Keratinocyte (primary cell): ENCODE data around the gene COG3. TPM values are rescaled to one million over a fixed set of nuclear protein-coding genes. Genes with fewer than 3 reads are reported as not detected.
A peak's percentile ranks its signal among the peaks of the same experiment; 100 is the strongest.
"Not testable (repeated sequence)": the region's sequence is repeated elsewhere in the genome, so short reads cannot be mapped to it uniquely, and the experiment has no call there.

Experiments
- DNase-seq: peaks from one replicate; pipeline ENCODE4 v3.0.0-alpha.2; 2011; ENCODE audit warnings: low read depth, missing footprints, low spot score
- FAIRE-seq: peaks from 2 replicates; lab custom pipeline; 2011; peaks lifted over from hg19 to GRCh38; lab: Jason Lieb, UNC
- H2AFZ ChIP-seq: 2 replicates; pipeline ENCODE4 v1.6.0; 2012; ENCODE audit warnings: low read length, control low read depth, inconsistent platforms; ENCODE audit not compliant: control insufficient read depth
- H3K27ac ChIP-seq: 2 replicates; pipeline ENCODE4 v1.5.1; 2011; ENCODE audit warnings: low read length; ENCODE audit not compliant: control insufficient read depth, insufficient read depth
- H3K27me3 ChIP-seq: 3 replicates; pipeline ENCODE4 v1.6.0; 2011; ENCODE audit warnings: low read length; ENCODE audit not compliant: control insufficient read depth, insufficient read depth; ENCODE audit errors: extremely low read depth
- H3K36me3 ChIP-seq, 2 experiments: 2 replicates in 1 of 2; 3 replicates in 1 of 2; pipeline ENCODE4 v1.5.1; 2011; ENCODE audit warnings: low read length in 2 of 2, mild to moderate bottlenecking in 1 of 2; ENCODE audit not compliant: control insufficient read depth in 2 of 2, insufficient read depth in 2 of 2; ENCODE audit errors: extremely low read depth in 1 of 2
- H3K4me1 ChIP-seq: 3 replicates; pipeline ENCODE4 v1.5.1; 2011; ENCODE audit warnings: low read length; ENCODE audit not compliant: control insufficient read depth, insufficient read depth; ENCODE audit errors: extremely low read depth
- H3K4me2 ChIP-seq: 3 replicates; pipeline ENCODE4 v1.6.0; 2011; ENCODE audit warnings: low read depth, low read length; ENCODE audit not compliant: control insufficient read depth, insufficient read depth; ENCODE audit errors: extremely low read depth
- H3K4me3 ChIP-seq, 3 experiments: fragments of 200-600 bp in 1 of 3; sonication (generic) in 1 of 3; 2 replicates in 2 of 3; 3 replicates in 1 of 3; pipeline ENCODE4 v1.5.1; 2011 to 2016; ENCODE audit warnings: low read length in 3 of 3, mild to moderate bottlenecking in 3 of 3, control low read depth in 2 of 3, inconsistent platforms in 1 of 3, low read depth in 1 of 3, mixed read lengths in 1 of 3, mixed run types in 1 of 3, moderate library complexity in 1 of 3; ENCODE audit not compliant: control insufficient read depth in 2 of 3, insufficient read depth in 2 of 3; ENCODE audit errors: extremely low read depth in 1 of 3
- H3K79me2 ChIP-seq: 2 replicates; pipeline ENCODE4 v1.6.0; 2012; ENCODE audit warnings: low read length; ENCODE audit not compliant: control insufficient read depth, insufficient read depth
- H3K9ac ChIP-seq: 3 replicates; pipeline ENCODE4 v1.6.0; 2011; ENCODE audit warnings: low read length; ENCODE audit not compliant: control insufficient read depth, insufficient read depth; ENCODE audit errors: extremely low read depth
- H3K9me1 ChIP-seq: 3 replicates; pipeline ENCODE4 v1.6.0; 2011; ENCODE audit warnings: low read length; ENCODE audit not compliant: control insufficient read depth, insufficient read depth; ENCODE audit errors: extremely low read depth
- H3K9me3 ChIP-seq: 2 replicates; pipeline ENCODE4 v1.5.1; 2012; ENCODE audit warnings: low read depth, low read length; ENCODE audit not compliant: control insufficient read depth
- H4K20me1 ChIP-seq: 3 replicates; pipeline ENCODE4 v1.6.0; 2011; ENCODE audit warnings: low read length; ENCODE audit not compliant: control insufficient read depth, insufficient read depth; ENCODE audit errors: extremely low read depth
- EZH2 ChIP-seq: IDR thresholded peaks from one replicate; pipeline ENCODE4 v1.6.1; 2012; ENCODE audit warnings: inconsistent platforms, mild to moderate bottlenecking, low read length, moderate library complexity
- dilution Hi-C: fragments of 300-500 bp; cut with MboI; formaldehyde crosslinking; loops from one replicate; pipeline ENCODE4 v1.7.0; 2020; ENCODE audit warnings: low sequenced_read_pairs; ENCODE audit not compliant: extremely low pct_ligation_motif_present
- polyA plus RNA-seq, 5 experiments: library from polyadenylated mRNA; depleted of rRNA in 3 of 5; stranded (reverse) in 3 of 5; stranded (forward) in 1 of 5; unstranded in 1 of 5; fragments of >200 nt; gene quantifications; 1 replicate in 1 of 5; 2 replicates in 3 of 5; 3 replicates in 1 of 5; pipeline versions ENCODE4 v1.2.1 to v1.2.3, GENCODE V29; 2011 to 2012; ENCODE audit warnings: missing spikeins in 2 of 5, low read depth in 1 of 5, low replicate concordance in 1 of 5
- TF ChIP-seq, protein P1 (sequence below), 3 experiments: IDR thresholded peaks in 1 of 3; conservative IDR thresholded peaks in 1 of 3; optimal IDR thresholded peaks in 1 of 3; 2 replicates in 2 of 3; 3 replicates in 1 of 3; pipeline versions ENCODE3 to v1.5.1; 2011; ENCODE audit warnings: low read length in 3 of 3, mild to moderate bottlenecking in 3 of 3, moderate library complexity in 2 of 3, control low read depth in 1 of 3, inconsistent platforms in 1 of 3; ENCODE audit not compliant: insufficient read depth in 2 of 3; ENCODE audit errors: extremely low read depth in 1 of 3

COG3 gene
- polyA plus RNA-seq, 1 donor (not counting 4 experiments of a cell fraction or from before 2014, with no cell fraction given): 31.0 TPM

DNA sequence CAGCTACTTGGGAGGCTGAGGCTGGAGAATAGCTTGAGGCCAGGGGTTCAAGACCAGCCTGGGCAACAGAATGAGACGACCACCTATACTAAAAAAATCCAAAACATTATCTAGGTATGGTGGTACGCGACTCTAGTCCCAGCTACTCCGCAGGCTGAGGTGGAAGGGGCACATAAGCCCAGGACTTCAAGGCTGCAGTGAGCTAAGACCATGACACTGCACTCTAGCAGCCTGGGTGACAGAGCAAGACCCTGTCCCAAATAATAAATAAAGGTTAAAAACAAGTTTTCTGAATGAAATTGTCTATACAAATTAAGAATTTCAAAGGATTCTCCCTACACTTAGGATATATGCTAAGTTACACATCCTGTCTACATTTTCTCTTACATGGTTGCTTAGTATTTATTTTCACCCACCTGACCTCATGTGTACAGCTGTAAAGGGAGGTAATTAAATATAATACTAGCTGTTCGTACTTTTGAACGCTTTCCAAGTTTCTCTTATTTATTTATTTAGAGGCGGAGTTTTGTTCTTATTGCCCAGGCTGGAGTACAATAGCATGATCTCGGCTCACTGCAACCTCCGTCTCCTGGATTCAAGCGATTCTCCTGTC lies 48.1 kb upstream of the COG3 start:
- Histone ChIP-seq H3K4me3 (peak overlapping the region; percentile 71 to 86 (median 82)), H3K4me1 (peaks cover 20% of the 10 kb centered on the region), H4K20me1 (no peaks in the 10 kb centered on the region), H3K27me3 (no peaks in the 10 kb centered on the region), H3K9me3 (no peaks in the 10 kb centered on the region), H3K79me2 (peaks cover 45% of the 10 kb centered on the region), H3K27ac (peak overlapping the region; percentile 45), H2AFZ (no peak overlapping the region), H3K9me1 (no peaks in the 10 kb centered on the region), H3K4me2 (peak overlapping the region; percentile 68), H3K9ac (peak overlapping the region; percentile 65), H3K36me3 (no peaks in the 10 kb centered on the region)
- FAIRE-seq: no peak
- TF ChIP-seq EZH2: no peak
- TF ChIP-seq, protein P1, sequence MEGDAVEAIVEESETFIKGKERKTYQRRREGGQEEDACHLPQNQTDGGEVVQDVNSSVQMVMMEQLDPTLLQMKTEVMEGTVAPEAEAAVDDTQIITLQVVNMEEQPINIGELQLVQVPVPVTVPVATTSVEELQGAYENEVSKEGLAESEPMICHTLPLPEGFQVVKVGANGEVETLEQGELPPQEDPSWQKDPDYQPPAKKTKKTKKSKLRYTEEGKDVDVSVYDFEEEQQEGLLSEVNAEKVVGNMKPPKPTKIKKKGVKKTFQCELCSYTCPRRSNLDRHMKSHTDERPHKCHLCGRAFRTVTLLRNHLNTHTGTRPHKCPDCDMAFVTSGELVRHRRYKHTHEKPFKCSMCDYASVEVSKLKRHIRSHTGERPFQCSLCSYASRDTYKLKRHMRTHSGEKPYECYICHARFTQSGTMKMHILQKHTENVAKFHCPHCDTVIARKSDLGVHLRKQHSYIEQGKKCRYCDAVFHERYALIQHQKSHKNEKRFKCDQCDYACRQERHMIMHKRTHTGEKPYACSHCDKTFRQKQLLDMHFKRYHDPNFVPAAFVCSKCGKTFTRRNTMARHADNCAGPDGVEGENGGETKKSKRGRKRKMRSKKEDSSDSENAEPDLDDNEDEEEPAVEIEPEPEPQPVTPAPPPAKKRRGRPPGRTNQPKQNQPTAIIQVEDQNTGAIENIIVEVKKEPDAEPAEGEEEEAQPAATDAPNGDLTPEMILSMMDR (optimal IDR thresholded peaks at IDR 0.05 in 1 of 3, IDR thresholded peaks at IDR 0.05 in 1 of 3, conservative IDR thresholded peaks at IDR 0.05 in 1 of 3; ENCODE audit: extremely low read depth in 1 of 3, insufficient read depth in 2 of 3, low read length in 3 of 3): no peak
- dilution Hi-C loops: no loop called here
- no peak for DNase-seq

DNA sequence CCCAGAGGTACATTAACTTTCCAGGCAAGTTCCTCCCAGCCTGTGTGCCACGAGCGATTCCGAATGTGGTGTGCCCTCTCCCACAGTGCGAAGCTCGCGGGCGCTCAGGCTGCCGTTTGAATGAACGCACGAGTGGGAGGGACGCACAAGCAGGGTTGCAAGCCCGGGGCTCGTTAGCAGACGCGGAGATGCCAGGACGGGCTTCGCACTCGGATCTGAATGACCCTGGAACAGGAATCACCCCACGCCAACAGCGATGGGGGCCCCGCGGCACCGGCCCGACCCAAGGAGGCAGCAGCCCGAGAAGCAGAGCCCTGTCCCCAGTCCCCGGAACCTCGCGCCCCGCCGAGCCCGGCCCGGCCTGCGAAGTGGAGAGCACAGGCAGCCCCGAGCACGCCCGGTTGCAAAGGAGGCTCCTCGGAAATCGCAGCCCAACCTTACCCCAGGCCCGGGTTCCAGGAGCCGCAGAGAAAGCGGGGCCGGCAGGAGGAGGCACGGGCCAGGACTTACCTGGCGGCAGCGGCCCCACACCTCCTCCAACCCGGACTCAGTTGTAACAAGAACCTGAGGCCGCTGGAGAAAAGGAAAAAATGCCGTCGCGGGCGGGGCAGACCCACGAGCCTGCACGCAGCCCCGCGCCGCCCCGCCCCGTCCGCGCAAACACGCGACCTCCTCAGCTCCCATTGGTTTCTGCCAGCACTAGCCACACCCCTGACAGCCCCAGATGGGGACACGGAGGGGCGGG lies 46.8 kb upstream of the COG3 start, which contains the start of gene SLC25A30:
SLC25A30 (minus strand) TSS at position 584 of the 745 bp plus-strand sequence. CDS start 6,948 bp downstream, outside the sequence.
- dilution Hi-C loops: no loop called here

DNA sequence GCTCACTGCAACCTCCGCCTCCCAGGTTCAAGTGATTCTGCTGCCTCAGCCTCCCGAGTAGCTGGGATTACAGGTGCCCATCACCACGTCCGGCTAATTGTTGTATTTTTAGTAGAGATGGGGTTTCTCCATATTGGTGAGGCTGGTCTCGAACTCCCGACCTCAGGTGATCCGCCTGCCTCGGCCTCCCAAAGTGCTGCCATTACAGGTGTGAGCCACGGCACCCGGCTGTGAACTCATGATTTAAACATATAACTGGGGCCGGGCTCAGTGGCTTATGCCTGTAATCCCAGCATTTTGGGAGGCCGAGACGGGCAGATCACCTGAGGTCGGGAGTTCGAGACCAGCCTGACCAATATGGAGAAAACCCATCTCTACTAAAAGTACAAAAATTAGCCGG lies 45.4 kb upstream of the COG3 start:
- H3K27ac ChIP-seq, H3K27me3 ChIP-seq, H3K9me3 ChIP-seq, H2AFZ ChIP-seq, H3K36me3 ChIP-seq, H3K4me3 ChIP-seq, H3K9ac ChIP-seq, H4K20me1 ChIP-seq, H3K9me1 ChIP-seq, DNase-seq, H3K4me2 ChIP-seq, FAIRE-seq, dilution Hi-C loops: not testable (repeated sequence)
- peaks cover 14% of the 10 kb centered on the region for H3K4me1 ChIP-seq
- H3K79me2 ChIP-seq: peaks cover 20% of the 10 kb centered on the region

More for the DNA sequence above, 46.8 kb upstream of the COG3 start, which contains the start of gene SLC25A30:
- Histone ChIP-seq H3K9me3 (no peaks in the 10 kb centered on the region), H3K4me3 (peak within 1 kb of the TSS; percentile 71 to 86 (median 82)), H3K9ac (peak within 1 kb of the TSS; percentile 65), H3K4me2 (peak within 1 kb of the TSS; percentile 68), H3K27ac (peak within 1 kb of the TSS; percentile 45), H3K36me3 (no peaks in the 10 kb centered on the region), H3K27me3 (no peaks in the 10 kb centered on the region), H3K9me1 (no peaks in the 10 kb centered on the region), H3K79me2 (peaks cover 35% of the 10 kb centered on the region), H3K4me1 (peaks cover 20% of the 10 kb centered on the region), H4K20me1 (no peaks in the 10 kb centered on the region), H2AFZ (peak within 1 kb of the TSS; percentile 95)
- FAIRE-seq (no peak), DNase-seq (no peak)
- no peak for TF ChIP-seq EZH2
- TF ChIP-seq, protein P1 (optimal IDR thresholded peaks at IDR 0.05 in 1 of 3, IDR thresholded peaks at IDR 0.05 in 1 of 3, conservative IDR thresholded peaks at IDR 0.05 in 1 of 3; ENCODE audit: extremely low read depth in 1 of 3, insufficient read depth in 2 of 3, low read length in 3 of 3): no peak
